SK-N-SH (cell line): Measurements from ENCODE around the gene PIH1D1.

ENCODE experiments used
- ELF1 ChIP-seq: IDR thresholded peaks from 2 replicates; pipeline ENCODE4 v1.4.0; 2012
- IRF3 ChIP-seq: fragments of 150-350 bp; IDR thresholded peaks from 2 replicates; pipeline ENCODE4 v1.6.1; 2016; ENCODE audit warnings: mild to moderate bottlenecking, low read depth, low read length
- JUND ChIP-seq: IDR thresholded peaks from 2 replicates; pipeline ENCODE4 v1.4.0; 2012
- NFIC ChIP-seq: IDR thresholded peaks from 2 replicates; pipeline ENCODE4 v1.4.0; 2012; ENCODE audit warnings: borderline replicate concordance
- POLR2AphosphoS5 ChIP-seq: IDR thresholded peaks from 2 replicates; pipeline ENCODE4 v1.6.1; 2012; ENCODE audit warnings: low read depth, low read length
- SIN3A ChIP-seq: IDR thresholded peaks from 2 replicates; pipeline ENCODE4 v1.6.1; 2012; ENCODE audit warnings: low read depth, mild to moderate bottlenecking, low read length, moderate library complexity, borderline replicate concordance
- TF ChIP-seq, protein P1 (sequence below): fragments of 200-600 bp; sonication (generic); IDR thresholded peaks from 2 replicates; pipeline ENCODE4 v1.6.1; 2017; ENCODE audit warnings: antibody characterized with exemption, mild to moderate bottlenecking, moderate library complexity
- TF ChIP-seq, protein P2 (sequence below): IDR thresholded peaks from 2 replicates; pipeline ENCODE4 v1.6.1; 2012; ENCODE audit warnings: mild to moderate bottlenecking, low read depth, low read length, moderate library complexity
- TF ChIP-seq, protein P3 (sequence below): IDR thresholded peaks from 2 replicates; pipeline ENCODE4 v1.4.0; 2012; ENCODE audit warnings: low read depth

- TF ChIP-seq, protein P1, sequence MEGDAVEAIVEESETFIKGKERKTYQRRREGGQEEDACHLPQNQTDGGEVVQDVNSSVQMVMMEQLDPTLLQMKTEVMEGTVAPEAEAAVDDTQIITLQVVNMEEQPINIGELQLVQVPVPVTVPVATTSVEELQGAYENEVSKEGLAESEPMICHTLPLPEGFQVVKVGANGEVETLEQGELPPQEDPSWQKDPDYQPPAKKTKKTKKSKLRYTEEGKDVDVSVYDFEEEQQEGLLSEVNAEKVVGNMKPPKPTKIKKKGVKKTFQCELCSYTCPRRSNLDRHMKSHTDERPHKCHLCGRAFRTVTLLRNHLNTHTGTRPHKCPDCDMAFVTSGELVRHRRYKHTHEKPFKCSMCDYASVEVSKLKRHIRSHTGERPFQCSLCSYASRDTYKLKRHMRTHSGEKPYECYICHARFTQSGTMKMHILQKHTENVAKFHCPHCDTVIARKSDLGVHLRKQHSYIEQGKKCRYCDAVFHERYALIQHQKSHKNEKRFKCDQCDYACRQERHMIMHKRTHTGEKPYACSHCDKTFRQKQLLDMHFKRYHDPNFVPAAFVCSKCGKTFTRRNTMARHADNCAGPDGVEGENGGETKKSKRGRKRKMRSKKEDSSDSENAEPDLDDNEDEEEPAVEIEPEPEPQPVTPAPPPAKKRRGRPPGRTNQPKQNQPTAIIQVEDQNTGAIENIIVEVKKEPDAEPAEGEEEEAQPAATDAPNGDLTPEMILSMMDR: no peak
- TF ChIP-seq JUND (0 out of 2 replicates have a peak, but pooled peaks have one; percentile 1), NFIC (no peak), IRF3 (no peak), POLR2AphosphoS5 (no peak), SIN3A (no peak), ELF1 (no peak)
- TF ChIP-seq, protein P2, sequence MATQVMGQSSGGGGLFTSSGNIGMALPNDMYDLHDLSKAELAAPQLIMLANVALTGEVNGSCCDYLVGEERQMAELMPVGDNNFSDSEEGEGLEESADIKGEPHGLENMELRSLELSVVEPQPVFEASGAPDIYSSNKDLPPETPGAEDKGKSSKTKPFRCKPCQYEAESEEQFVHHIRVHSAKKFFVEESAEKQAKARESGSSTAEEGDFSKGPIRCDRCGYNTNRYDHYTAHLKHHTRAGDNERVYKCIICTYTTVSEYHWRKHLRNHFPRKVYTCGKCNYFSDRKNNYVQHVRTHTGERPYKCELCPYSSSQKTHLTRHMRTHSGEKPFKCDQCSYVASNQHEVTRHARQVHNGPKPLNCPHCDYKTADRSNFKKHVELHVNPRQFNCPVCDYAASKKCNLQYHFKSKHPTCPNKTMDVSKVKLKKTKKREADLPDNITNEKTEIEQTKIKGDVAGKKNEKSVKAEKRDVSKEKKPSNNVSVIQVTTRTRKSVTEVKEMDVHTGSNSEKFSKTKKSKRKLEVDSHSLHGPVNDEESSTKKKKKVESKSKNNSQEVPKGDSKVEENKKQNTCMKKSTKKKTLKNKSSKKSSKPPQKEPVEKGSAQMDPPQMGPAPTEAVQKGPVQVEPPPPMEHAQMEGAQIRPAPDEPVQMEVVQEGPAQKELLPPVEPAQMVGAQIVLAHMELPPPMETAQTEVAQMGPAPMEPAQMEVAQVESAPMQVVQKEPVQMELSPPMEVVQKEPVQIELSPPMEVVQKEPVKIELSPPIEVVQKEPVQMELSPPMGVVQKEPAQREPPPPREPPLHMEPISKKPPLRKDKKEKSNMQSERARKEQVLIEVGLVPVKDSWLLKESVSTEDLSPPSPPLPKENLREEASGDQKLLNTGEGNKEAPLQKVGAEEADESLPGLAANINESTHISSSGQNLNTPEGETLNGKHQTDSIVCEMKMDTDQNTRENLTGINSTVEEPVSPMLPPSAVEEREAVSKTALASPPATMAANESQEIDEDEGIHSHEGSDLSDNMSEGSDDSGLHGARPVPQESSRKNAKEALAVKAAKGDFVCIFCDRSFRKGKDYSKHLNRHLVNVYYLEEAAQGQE: no peak
- TF ChIP-seq, protein P3, sequence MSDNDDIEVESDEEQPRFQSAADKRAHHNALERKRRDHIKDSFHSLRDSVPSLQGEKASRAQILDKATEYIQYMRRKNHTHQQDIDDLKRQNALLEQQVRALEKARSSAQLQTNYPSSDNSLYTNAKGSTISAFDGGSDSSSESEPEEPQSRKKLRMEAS: no peak
Measured at GRCh38 chr19:49496574-49497008, 45.0 kb upstream of the PIH1D1 start.
